ENCODE data around the gene STBD1. TPM values are rescaled to one million over a fixed set of nuclear protein-coding genes. Genes with fewer than 3 reads are reported as not detected.
"Not testable (repeated sequence)": the region's sequence is repeated elsewhere in the genome, so short reads cannot be mapped to it uniquely, and the experiment has no call there.

STBD1 gene
- total RNA-seq, 1 donor from 2014 or later = 7.8 TPM

GRCh38 chr4:76339364-76339763 lies 32.8 kb downstream of the STBD1 start:
- H3K4me3 ChIP-seq (ENCODE audit: low read depth, low read length) = no peak overlapping the region
- DNase-seq (ENCODE audit: low read depth) = no peak
- TF ChIP-seq, protein P1, sequence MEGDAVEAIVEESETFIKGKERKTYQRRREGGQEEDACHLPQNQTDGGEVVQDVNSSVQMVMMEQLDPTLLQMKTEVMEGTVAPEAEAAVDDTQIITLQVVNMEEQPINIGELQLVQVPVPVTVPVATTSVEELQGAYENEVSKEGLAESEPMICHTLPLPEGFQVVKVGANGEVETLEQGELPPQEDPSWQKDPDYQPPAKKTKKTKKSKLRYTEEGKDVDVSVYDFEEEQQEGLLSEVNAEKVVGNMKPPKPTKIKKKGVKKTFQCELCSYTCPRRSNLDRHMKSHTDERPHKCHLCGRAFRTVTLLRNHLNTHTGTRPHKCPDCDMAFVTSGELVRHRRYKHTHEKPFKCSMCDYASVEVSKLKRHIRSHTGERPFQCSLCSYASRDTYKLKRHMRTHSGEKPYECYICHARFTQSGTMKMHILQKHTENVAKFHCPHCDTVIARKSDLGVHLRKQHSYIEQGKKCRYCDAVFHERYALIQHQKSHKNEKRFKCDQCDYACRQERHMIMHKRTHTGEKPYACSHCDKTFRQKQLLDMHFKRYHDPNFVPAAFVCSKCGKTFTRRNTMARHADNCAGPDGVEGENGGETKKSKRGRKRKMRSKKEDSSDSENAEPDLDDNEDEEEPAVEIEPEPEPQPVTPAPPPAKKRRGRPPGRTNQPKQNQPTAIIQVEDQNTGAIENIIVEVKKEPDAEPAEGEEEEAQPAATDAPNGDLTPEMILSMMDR (conservative IDR thresholded peaks at IDR 0.05; ENCODE audit: low read depth, low read length) = no peak

DNA sequence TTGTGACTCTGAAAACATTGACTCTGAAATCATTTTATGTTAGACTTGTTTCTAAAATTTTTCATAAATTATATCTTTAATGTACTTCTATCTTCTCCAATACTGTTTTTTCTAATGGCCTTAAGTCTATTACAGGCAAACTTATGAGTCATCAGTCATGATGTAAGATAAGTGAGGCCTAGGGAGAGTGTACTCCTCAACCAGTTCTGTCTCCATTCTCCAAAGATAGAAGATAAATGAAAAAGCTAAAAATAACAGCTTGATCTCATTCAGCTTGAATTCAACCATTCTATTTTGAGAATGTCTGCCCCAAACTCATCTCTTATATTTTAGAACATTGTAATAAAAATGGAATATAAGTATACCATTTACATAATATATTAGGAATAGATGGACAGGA lies 34.5 kb downstream of the STBD1 start:
- TF ChIP-seq, protein P1 (conservative IDR thresholded peaks at IDR 0.05; ENCODE audit: low read depth, low read length) = no peak
- H3K4me3 ChIP-seq (ENCODE audit: low read depth, low read length) = no peak overlapping the region
- DNase-seq (ENCODE audit: low read depth) = peak; percentile 15

- no peak overlapping the region for H3K4me3 ChIP-seq (ENCODE audit: low read depth, low read length)
- TF ChIP-seq, protein P1 (conservative IDR thresholded peaks at IDR 0.05; ENCODE audit: low read depth, low read length) = no peak
- DNase-seq (ENCODE audit: low read depth) = peak; percentile 27
Measured at GRCh38 chr4:76342191-76342590, 35.7 kb downstream of the STBD1 start.

GRCh38 chr4:76342803-76343202 lies 36.3 kb downstream of the STBD1 start:
- no peak for DNase-seq (ENCODE audit: low read depth)
- TF ChIP-seq, protein P1 (conservative IDR thresholded peaks at IDR 0.05; ENCODE audit: low read depth, low read length) = no peak
- no peak overlapping the region for H3K4me3 ChIP-seq (ENCODE audit: low read depth, low read length)

DNA sequence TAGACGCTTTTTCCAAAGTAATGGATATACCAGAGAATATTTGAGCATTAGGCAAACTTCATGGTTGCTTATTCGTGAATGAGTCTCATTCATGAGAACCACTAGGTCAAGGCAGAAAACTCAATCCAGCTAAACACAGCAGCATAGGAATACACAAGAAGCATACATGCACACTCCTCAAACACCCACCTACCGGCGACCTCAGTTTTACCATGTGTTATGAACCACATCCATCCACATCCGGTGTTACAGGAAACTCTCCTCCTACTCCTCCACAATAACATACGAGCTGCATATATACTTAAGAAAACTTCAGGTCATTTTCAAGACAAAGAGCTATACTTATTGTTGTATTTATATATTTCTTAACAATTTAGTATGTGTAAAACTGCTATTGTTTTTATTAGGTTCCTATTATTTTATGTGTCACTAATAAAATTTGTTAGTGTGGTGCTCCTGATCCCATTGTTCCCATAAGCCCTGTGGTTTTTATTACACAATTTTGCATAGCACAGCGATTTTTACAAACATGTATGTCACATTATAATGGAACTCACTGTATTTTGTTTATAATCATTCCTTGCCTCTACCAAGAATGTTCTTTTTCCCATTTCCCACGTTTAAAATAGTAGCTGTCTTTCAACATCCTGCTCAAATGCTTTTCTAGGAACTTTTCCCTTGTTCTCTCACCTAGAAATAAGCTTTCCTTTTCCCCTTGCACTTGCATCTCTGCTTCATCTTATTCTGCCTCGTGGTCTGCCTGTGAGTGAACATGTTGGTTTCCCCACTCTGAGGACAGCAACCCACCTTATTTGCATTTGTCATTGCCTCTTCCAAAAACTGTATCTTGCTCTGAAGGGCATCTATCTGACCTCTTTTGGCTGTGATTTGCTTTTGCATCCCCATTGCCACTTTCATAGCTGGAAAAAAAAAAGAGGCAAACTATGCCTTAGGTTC lies 48.3 kb downstream of the STBD1 start:
- H3K4me3 ChIP-seq (ENCODE audit: low read depth, low read length) = no peak overlapping the region
- TF ChIP-seq, protein P1 (conservative IDR thresholded peaks at IDR 0.05; ENCODE audit: low read depth, low read length) = no peak
- DNase-seq (ENCODE audit: low read depth) = no peak

DNA sequence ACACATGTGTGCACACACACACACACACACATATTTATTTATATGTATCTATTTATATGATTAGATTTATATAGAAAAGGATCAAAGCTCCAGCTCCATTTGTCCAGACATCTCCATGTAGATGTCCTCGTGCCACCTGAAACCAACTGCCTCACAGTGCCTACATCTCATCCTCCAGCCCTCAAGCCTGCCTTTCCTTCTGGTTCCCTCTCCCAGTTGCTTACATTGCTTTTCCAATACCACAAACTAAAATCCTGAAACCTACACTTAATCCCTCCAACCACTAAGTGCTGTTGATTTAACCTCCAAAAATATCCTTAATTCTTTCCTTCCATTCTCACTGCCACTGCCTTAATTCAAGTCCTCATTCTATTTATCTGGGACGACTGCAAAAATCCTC lies 51.4 kb downstream of the STBD1 start:
- no peak for DNase-seq (ENCODE audit: low read depth)
- TF ChIP-seq, protein P1 (conservative IDR thresholded peaks at IDR 0.05; ENCODE audit: low read depth, low read length) = no peak
- no peak overlapping the region for H3K4me3 ChIP-seq (ENCODE audit: low read depth, low read length)

DNA sequence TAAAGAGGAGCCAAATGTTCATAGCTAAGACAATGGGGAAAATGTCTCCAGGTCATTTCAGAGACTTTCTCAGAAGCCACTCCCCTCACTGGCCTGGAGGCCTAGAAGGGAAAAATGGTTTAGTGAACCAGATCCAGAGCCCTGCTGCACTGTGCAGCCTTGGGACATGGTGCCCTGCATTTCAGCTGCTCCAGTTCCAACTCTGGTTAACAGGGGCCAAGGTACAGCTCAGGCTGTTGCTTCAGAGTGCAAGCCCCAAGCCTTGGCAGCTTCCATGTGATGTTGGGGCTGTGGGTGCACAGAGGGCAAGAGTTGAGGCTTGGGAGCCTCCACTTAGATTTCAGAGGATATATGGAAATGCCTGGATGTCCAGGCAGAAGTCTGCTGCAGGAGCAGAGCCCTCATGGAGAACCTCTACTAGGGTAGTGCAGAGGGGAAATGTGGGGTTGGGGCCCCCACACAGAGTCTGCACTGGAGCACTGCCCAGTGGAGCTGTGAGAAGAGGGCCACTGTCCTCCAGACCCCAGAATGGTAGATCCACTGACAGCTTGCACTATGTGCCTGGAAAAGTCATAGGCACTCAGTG lies 53.4 kb downstream of the STBD1 start:
- not testable (repeated sequence) for DNase-seq (ENCODE audit: low read depth); H3K4me3 ChIP-seq (ENCODE audit: low read depth, low read length)

Other genes starting within 250 kb of the STBD1 start
- not detected in 2 replicates for gene ART3, start 232.0 kb upstream of the STBD1 start, total RNA-seq
- gene NUP54, start 158.3 kb upstream of the STBD1 start, total RNA-seq = 31.5 and 56.6 TPM in 2 replicates
- 58.4 and 76.3 TPM in 2 replicates for gene SCARB2, start 92.9 kb upstream of the STBD1 start, total RNA-seq
- gene FAM47E, start 55.0 kb upstream of the STBD1 start, total RNA-seq = 0.07 and 3.5 TPM in 2 replicates
- 0.17 TPM in 1 of 2 replicates, not detected in the other for gene CCDC158, start 114.4 kb downstream of the STBD1 start, total RNA-seq
- 44.0 and 109 TPM in 2 replicates for gene SHROOM3, start 128.5 kb downstream of the STBD1 start, total RNA-seq

Data from epithelial cell of proximal tubule (primary cell).